A673 (cell line): Measurements from ENCODE around the gene PKNOX2. TPM values are rescaled to one million over a fixed set of nuclear protein-coding genes. Genes with fewer than 3 reads are reported as not detected.

Experiments
- BruUV-seq: library from RNA; stranded (reverse); fragments of 400-500 nt; replicated peaks from 2 replicates; lab custom pipeline; 2021; lab: Mats Ljungman, UMichigan
- CTCF ChIA-PET: fragments of 300-600 bp; sonication (Branson Sonifier 250); formaldehyde crosslinking; loops from one replicate; lab custom pipeline; 2022; ENCODE audit warnings: antibody characterized with exemption; lab: Charles Lee
- POLR2A ChIA-PET: fragments of 300-600 bp; sonication (Branson Sonifier 250); formaldehyde crosslinking; loops from one replicate; lab custom pipeline; 2022; ENCODE audit warnings: antibody characterized with exemption; ENCODE audit not compliant: low non-redundant PET; lab: Charles Lee
- DNase-seq: peaks from one replicate; pipeline ENCODE4 v3.0.0-alpha.2; 2015; ENCODE audit warnings: low spot score
- H3K27ac ChIP-seq: fragments of 200-600 bp; sonication (generic); 2 replicates; pipeline ENCODE4 v1.5.1; 2016; ENCODE audit warnings: mixed run types, low read depth, mild to moderate bottlenecking, mixed read lengths, antibody characterized with exemption, low read length; ENCODE audit not compliant: poor library complexity, severe bottlenecking
- H3K27me3 ChIP-seq: fragments of 200-600 bp; sonication (generic); replicated peaks from 2 replicates; pipeline ENCODE4 v1.6.1; 2017; ENCODE audit warnings: mixed run types, low read depth, mild to moderate bottlenecking, mixed read lengths, antibody characterized with exemption, low read length; ENCODE audit not compliant: insufficient read depth, poor library complexity
- H3K36me3 ChIP-seq: fragments of 200-600 bp; sonication (generic); 2 replicates; pipeline ENCODE4 v1.6.1; 2016; ENCODE audit warnings: mixed run types, mild to moderate bottlenecking, mixed read lengths, antibody characterized with exemption, low read length; ENCODE audit not compliant: insufficient read depth, poor library complexity, severe bottlenecking
- H3K4me1 ChIP-seq: fragments of 200-600 bp; sonication (generic); 2 replicates; pipeline ENCODE4 v1.6.1; 2017; ENCODE audit warnings: mixed run types, mild to moderate bottlenecking, mixed read lengths, antibody characterized with exemption, low read length; ENCODE audit not compliant: insufficient read depth, poor library complexity, severe bottlenecking
- H3K4me3 ChIP-seq: fragments of 200-600 bp; sonication (generic); 2 replicates; pipeline ENCODE4 v1.5.1; 2016; ENCODE audit warnings: low read depth, mixed run types, mild to moderate bottlenecking, mixed read lengths, low read length; ENCODE audit not compliant: poor library complexity, severe bottlenecking
- H3K9me3 ChIP-seq: fragments of 200-600 bp; sonication (generic); 2 replicates; pipeline ENCODE4 v1.6.1; 2016; ENCODE audit warnings: mixed run types, low read depth, mild to moderate bottlenecking, mixed read lengths, antibody characterized with exemption, low read length; ENCODE audit not compliant: poor library complexity, severe bottlenecking
- EZH2 ChIP-seq: fragments of 200-600 bp; sonication (generic); IDR thresholded peaks from 2 replicates; pipeline ENCODE4 v1.6.1; 2017; ENCODE audit warnings: borderline replicate concordance, low read depth, mild to moderate bottlenecking, mixed read lengths, antibody characterized with exemption, low read length; ENCODE audit not compliant: poor library complexity, severe bottlenecking
- intact Hi-C: fragments of 100-400 bp; cut with micrococcal nuclease; formaldehyde crosslinking; loops from one replicate; pipeline ENCODE4 v1.10.0; 2022; ENCODE audit not compliant: unreplicated experiment
- total RNA-seq: library from RNA; stranded (reverse); gene quantifications from 2 replicates; pipeline ENCODE4 v1.2.3, GENCODE V29; 2021
- TF ChIP-seq, protein P1 (sequence below): fragments of 300-800, 200-600 bp; sonication (generic); conservative IDR thresholded peaks from 2 replicates; pipeline ENCODE4 v1.5.1; 2017; ENCODE audit warnings: low read depth, mild to moderate bottlenecking, antibody characterized with exemption, low read length, moderate library complexity, mixed read lengths

PKNOX2 gene
- total RNA-seq, 1 experiment from 2014 or later, result 1.1 TPM

DNA sequence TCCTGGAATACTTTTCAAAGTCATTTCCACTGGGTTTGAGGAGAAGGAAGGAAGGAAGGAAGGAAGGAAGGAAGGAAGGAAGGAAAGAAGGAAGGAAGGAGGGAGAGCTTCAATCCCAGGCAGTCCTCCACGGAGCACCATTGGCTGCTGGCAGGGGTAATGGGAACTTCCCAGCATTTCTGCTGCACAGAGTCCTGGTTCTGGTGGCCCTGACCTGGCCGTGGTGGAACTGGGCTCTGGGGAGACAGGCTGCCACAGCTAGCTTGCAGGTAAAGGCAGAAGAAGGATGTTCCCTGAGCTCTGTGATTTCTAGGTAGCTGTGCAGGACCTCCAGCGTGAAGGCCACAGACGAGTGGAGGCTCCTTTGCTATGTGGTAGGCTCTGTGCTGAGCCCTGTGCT, 10.6 kb downstream of the PKNOX2 start:
- BruUV-seq, result no TSS peak
- intact Hi-C loops, result no loop called here
- Histone ChIP-seq H3K4me3 (no peak overlapping the region), H3K36me3 (no peaks in the 10 kb centered on the region), H3K27ac (no peak overlapping the region), H3K27me3 (no peaks in the 10 kb centered on the region), H3K4me1 (peaks cover 20% of the 10 kb centered on the region), H3K9me3 (no peaks in the 10 kb centered on the region)
- CTCF ChIA-PET, result interaction anchor here (0.6 kb wide), 1 partner anchor 92 kb away, joined by 3 read pairs; no protein-coding TSS in a partner anchor
- POLR2A ChIA-PET, result no interaction called here
- TF ChIP-seq, protein P1, sequence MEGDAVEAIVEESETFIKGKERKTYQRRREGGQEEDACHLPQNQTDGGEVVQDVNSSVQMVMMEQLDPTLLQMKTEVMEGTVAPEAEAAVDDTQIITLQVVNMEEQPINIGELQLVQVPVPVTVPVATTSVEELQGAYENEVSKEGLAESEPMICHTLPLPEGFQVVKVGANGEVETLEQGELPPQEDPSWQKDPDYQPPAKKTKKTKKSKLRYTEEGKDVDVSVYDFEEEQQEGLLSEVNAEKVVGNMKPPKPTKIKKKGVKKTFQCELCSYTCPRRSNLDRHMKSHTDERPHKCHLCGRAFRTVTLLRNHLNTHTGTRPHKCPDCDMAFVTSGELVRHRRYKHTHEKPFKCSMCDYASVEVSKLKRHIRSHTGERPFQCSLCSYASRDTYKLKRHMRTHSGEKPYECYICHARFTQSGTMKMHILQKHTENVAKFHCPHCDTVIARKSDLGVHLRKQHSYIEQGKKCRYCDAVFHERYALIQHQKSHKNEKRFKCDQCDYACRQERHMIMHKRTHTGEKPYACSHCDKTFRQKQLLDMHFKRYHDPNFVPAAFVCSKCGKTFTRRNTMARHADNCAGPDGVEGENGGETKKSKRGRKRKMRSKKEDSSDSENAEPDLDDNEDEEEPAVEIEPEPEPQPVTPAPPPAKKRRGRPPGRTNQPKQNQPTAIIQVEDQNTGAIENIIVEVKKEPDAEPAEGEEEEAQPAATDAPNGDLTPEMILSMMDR, result no peak
- no peak for TF ChIP-seq EZH2
- DNase-seq, result no peak

DNA sequence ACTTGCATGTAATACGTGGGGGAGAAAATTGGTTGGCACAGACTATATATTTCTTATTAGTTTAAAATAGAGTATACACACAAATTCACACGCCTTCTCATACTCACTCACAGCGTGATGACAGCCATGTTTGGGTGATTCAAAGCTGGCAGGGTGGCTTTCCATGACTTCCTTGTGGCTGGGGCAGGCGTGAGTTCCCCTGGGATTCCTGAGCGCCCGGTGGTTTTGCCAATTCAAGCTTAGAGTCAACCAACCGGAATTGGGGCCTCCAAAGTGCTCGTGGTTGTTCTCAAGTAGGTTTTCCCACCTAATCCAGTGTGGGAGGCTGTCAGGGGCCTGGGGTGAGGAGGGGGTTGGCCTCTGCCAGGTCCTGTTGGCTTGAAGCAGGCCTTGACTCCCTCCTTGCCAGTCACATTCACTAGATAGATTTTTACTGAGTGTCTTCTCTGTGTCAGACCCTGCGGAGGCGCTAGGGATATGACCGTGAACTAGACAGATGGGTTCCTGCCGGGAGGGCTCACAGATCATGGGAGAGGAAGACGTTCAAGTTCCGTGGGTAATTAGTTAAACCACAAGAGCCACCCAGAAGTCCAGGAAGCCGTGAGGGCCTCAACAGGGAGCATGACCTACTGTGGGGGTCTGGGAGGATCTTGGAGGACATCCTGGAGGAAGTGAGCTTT, 11.5 kb downstream of the PKNOX2 start:
- DNase-seq, result no peak
- BruUV-seq, result no TSS peak
- POLR2A ChIA-PET, result no interaction called here
- H3K36me3 ChIP-seq, result no peaks in the 10 kb centered on the region
- no peak overlapping the region for H3K4me3 ChIP-seq
- peaks cover 14% of the 10 kb centered on the region for H3K4me1 ChIP-seq
- H3K27me3 ChIP-seq, result no peaks in the 10 kb centered on the region
- CTCF ChIA-PET, result no interaction called here
- no peaks in the 10 kb centered on the region for H3K9me3 ChIP-seq
- no peak for TF ChIP-seq EZH2
- TF ChIP-seq, protein P1, result no peak
- intact Hi-C loops, result no loop called here
- no peak overlapping the region for H3K27ac ChIP-seq

DNA sequence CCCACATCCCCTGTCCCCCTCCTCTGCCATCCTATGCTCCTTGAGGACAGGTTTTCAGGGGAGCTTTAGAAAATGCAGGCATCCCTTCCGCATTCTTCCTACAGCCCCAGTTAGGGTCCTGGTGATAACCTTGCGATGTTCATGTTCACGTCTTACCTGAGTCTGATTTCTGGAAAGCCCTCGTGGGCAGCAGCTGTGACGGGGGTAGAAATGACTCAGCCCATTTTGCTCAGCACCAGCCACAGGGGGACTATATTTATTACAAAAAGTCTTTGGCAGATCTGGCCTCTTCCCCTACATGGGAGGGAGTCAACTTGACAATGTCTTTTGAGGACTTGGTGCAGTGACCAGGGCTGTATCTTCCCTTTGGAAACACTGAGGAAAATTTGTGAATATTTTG, 12.3 kb downstream of the PKNOX2 start:
- intact Hi-C loops, result no loop called here
- POLR2A ChIA-PET, result no interaction called here
- no peak overlapping the region for H3K27ac ChIP-seq

More for the DNA sequence above, 12.3 kb downstream of the PKNOX2 start:
- CTCF ChIA-PET, result no interaction called here
- Histone ChIP-seq H3K4me1 (peaks cover 14% of the 10 kb centered on the region), H3K9me3 (no peaks in the 10 kb centered on the region), H3K27me3 (no peaks in the 10 kb centered on the region), H3K4me3 (no peak overlapping the region), H3K36me3 (no peaks in the 10 kb centered on the region)
- TF ChIP-seq, protein P1, result no peak
- TF ChIP-seq EZH2, result no peak
- BruUV-seq, result no TSS peak
- DNase-seq, result no peak
